WTC11 (cell line): ENCODE data around the gene SYCP2L.

Experiments used
- TEAD4 ChIP-seq: sonication (generic); formaldehyde crosslinking; IDR thresholded peaks from 2 replicates; pipeline ENCODE4 v1.8.0; 2022; ENCODE audit warnings: mild to moderate bottlenecking, missing genetic modification reagents
- TF ChIP-seq, protein P1 (sequence below): fragments of 200-600 bp; IDR thresholded peaks from 2 replicates; pipeline ENCODE4 v1.8.0; 2022; ENCODE audit warnings: antibody characterized with exemption
- TF ChIP-seq, protein P2 (sequence below): sonication (generic); formaldehyde crosslinking; IDR thresholded peaks from 2 replicates; pipeline ENCODE4 v1.8.0; 2023; ENCODE audit warnings: mild to moderate bottlenecking, missing genetic modification reagents

DNA sequence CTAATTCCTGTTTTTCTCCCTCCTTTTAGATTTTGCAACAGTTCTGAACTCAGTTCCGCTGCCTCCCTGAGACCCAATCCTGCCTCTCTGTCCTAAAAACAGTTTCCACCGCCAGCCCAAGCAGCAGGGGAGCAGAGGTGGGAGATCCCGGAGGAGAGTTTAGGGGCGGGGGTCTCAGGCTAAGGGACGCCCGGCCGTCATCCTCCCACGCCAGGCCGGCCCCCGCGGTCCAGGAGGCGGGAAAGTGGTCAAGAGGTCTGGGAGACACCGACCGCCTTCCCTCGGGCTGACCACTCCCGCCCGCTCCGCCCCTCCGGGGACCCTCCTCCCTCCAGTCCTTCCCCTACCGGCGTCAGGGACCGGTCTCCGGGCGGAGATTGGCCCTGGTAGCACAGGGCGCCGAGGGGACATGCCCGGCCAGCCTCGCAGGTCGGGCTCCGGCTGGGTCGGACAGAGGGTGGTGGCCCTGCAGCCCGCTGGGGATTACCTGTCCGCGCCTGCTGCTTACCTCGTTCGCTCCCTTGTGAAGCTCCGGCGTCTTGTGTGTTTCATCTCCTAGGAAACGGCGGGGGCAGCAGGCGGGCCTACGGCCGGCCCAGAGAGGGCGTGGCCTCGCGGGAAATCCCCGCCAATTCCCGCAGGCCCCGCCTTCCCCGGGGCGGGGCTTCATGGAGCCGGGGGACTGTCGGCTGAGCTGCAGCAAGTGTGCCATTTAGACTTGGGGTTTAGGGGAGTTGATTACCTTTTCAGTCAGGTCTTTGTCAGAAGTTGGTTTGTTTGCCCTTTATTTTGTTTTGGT, 48.7 kb upstream of the SYCP2L start, which contains the start of gene MAK:
- no peak for TF ChIP-seq TEAD4 (CRISPR knock-in tag)
- TF ChIP-seq, protein P1, sequence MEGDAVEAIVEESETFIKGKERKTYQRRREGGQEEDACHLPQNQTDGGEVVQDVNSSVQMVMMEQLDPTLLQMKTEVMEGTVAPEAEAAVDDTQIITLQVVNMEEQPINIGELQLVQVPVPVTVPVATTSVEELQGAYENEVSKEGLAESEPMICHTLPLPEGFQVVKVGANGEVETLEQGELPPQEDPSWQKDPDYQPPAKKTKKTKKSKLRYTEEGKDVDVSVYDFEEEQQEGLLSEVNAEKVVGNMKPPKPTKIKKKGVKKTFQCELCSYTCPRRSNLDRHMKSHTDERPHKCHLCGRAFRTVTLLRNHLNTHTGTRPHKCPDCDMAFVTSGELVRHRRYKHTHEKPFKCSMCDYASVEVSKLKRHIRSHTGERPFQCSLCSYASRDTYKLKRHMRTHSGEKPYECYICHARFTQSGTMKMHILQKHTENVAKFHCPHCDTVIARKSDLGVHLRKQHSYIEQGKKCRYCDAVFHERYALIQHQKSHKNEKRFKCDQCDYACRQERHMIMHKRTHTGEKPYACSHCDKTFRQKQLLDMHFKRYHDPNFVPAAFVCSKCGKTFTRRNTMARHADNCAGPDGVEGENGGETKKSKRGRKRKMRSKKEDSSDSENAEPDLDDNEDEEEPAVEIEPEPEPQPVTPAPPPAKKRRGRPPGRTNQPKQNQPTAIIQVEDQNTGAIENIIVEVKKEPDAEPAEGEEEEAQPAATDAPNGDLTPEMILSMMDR: no peak
- TF ChIP-seq, protein P2, sequence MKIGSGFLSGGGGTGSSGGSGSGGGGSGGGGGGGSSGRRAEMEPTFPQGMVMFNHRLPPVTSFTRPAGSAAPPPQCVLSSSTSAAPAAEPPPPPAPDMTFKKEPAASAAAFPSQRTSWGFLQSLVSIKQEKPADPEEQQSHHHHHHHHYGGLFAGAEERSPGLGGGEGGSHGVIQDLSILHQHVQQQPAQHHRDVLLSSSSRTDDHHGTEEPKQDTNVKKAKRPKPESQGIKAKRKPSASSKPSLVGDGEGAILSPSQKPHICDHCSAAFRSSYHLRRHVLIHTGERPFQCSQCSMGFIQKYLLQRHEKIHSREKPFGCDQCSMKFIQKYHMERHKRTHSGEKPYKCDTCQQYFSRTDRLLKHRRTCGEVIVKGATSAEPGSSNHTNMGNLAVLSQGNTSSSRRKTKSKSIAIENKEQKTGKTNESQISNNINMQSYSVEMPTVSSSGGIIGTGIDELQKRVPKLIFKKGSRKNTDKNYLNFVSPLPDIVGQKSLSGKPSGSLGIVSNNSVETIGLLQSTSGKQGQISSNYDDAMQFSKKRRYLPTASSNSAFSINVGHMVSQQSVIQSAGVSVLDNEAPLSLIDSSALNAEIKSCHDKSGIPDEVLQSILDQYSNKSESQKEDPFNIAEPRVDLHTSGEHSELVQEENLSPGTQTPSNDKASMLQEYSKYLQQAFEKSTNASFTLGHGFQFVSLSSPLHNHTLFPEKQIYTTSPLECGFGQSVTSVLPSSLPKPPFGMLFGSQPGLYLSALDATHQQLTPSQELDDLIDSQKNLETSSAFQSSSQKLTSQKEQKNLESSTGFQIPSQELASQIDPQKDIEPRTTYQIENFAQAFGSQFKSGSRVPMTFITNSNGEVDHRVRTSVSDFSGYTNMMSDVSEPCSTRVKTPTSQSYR (CRISPR knock-in tag): no peak
